ENCODE measurements around the gene ZNF134.
A peak's percentile ranks its signal among the peaks of the same experiment; 100 is the strongest.

The ZNF134 gene

DNA sequence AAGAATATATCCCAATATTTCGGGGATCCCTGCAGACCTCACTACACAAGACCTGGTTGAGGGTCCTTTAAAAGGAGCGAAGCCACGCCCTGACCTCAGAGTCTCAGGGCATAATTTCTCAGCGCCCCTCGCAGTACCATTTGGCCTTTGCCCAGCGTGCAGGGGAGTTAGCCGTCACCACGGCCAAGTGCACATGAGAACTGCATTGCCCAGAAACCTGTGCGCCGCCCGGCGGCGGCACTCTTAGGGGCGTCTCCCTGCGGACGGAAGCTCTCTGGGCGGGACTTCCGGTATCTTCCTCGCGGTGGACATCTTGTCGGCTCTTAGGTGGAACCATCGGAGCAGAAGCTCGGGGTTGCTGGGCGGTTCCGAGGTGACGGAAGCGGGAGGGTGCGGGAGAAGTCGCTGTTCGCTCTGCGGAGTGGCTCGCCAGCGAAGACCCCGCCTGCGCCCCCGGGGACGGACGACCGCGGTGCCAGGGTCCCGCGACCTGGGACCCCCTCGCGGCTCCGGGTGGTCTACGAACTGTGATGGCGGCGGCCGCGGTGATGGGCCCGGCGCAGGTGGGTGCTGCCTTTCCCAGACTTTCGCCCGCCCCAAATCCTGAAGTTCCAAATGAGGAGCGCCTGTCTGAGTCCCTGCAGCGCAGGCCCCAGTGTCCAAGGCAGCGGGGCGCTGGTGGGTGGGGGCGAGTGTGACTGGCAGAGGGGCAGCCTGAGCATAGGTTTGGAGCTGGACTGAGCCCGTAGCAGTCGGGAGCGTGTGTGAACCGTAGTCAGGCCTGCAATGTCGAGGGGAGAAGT, at the start of gene ZNF134:
Gene ZNF134, plus strand, starts transcription at position 302 of the 803 bp plus-strand sequence. CDS start 5,227 bp downstream, outside the sequence.
- Histone ChIP-seq H3K36me3 (ENCODE audit: control insufficient read depth, insufficient read depth, low read length) (peaks cover 24% of the 10 kb centered on the region), H3K4me1 (ENCODE audit: control insufficient read depth, insufficient read depth, low read length) (peaks cover 7% of the 10 kb centered on the region), H3K4me3 (ENCODE audit: low read length) (peak within 1 kb of the TSS; percentile 81), H3K9ac (ENCODE audit: low read length) (peak within 1 kb of the TSS; percentile 77), H3K27me3 (ENCODE audit: control insufficient read depth, insufficient read depth, low read length) (no peaks in the 10 kb centered on the region), H3K9me3 (ENCODE audit: control insufficient read depth, low read length) (peaks cover 42% of the 10 kb centered on the region)

DNA sequence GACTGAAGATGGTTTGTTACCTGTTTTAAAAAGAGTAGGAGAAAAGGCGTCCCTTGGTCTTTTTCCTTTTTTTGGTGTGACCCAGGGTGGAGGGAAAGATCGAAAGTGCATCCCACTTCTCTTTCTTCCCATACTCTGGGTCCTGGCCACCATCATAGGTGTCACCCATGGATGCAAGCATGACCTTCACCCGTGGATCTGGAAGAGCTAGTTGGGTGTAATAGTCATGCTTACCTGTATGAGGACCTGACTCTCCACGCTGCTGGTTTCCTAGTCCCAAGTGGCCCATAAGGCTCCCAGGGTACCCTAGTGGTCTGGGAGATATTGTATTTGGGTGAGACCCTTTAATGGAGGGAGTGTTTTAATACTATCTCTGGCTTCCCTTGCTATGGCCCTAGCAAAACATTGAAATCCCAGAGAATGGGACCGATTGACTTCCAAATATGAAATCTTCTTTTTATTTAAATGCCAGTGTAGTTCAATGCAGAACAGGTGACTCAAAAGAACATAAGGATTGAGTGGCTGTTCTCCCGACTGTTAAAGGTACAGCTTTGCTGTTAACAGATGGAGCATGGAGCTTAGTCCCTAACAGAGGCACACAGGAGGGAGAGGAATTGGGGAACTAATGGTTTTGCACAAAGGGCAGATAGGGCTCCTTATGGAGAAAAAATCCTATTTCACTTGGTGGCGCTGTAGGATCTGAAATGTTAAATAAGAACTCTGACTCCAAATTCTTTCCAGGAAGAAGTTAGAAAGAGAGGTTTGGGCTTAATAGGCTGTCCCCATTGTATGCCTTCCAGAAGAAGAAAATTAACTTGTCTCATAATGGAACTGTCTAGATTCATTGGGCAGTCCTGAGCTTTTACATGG, 47.4 kb upstream of the ZNF134 start:
- H3K36me3 ChIP-seq (ENCODE audit: control insufficient read depth, insufficient read depth, low read length), result peaks cover under 1% of the 10 kb centered on the region
- H3K9ac ChIP-seq (ENCODE audit: low read length), result no peak overlapping the region
- peaks cover 21% of the 10 kb centered on the region for H3K9me3 ChIP-seq (ENCODE audit: control insufficient read depth, low read length)
- H3K4me1 ChIP-seq (ENCODE audit: control insufficient read depth, insufficient read depth, low read length), result no peaks in the 10 kb centered on the region
- H3K4me3 ChIP-seq (ENCODE audit: low read length), result no peak overlapping the region
- H3K27me3 ChIP-seq (ENCODE audit: control insufficient read depth, insufficient read depth, low read length), result no peaks in the 10 kb centered on the region

DNA sequence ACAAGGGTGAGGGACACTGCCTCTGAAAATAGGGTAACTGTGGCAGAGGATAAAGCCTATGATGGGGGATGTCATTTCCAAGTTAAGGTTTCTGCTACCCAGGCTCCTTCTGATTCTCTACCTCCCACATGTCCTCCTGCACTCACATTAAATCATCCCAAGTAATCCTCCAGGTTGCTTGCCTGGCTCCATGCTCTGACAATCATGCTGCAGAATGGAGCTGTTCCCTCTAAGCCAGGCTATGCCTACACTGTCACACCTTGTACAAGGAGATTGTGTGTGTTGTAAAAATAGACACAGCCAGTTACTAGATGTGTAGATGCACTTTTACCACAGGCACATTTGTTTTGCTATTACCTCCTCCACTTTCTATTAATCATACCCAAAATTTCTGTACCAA, 43.3 kb upstream of the ZNF134 start:
- H3K36me3 ChIP-seq (ENCODE audit: control insufficient read depth, insufficient read depth, low read length), result peaks cover 14% of the 10 kb centered on the region
- H3K9ac ChIP-seq (ENCODE audit: low read length), result no peak overlapping the region
- H3K4me1 ChIP-seq (ENCODE audit: control insufficient read depth, insufficient read depth, low read length), result no peaks in the 10 kb centered on the region
- no peaks in the 10 kb centered on the region for H3K27me3 ChIP-seq (ENCODE audit: control insufficient read depth, insufficient read depth, low read length)
- H3K4me3 ChIP-seq (ENCODE audit: low read length), result no peak overlapping the region
- H3K9me3 ChIP-seq (ENCODE audit: control insufficient read depth, low read length), result peaks cover 59% of the 10 kb centered on the region

DNA sequence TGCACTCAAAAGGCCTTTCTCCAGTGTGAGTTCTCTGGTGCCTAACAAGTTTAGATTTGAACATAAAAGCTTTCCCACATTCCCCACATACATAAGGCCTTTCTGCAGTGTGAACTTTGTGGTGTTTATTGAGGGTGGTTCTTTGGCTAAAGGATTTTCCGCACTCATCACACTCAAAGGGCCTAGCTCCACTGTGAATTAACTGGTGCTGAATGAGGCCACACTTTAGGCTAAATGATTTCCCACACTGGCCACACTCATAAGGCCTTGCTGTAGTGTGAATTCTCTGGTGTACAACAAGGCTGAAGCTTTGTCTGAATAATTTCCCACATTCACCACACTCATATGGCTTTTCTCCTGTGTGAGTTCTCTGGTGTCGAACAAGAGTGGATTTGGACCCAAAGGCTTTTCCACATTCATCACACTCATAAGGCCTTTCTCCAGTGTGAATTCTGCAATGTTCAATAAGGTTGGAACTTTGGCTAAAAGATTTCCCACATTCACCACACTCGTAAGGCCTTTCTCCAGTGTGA, 41.6 kb upstream of the ZNF134 start:
- peaks cover under 1% of the 10 kb centered on the region for H3K4me1 ChIP-seq (ENCODE audit: control insufficient read depth, insufficient read depth, low read length)
- H3K27me3 ChIP-seq (ENCODE audit: control insufficient read depth, insufficient read depth, low read length), result no peaks in the 10 kb centered on the region
- peak overlapping the region; percentile 12 for H3K4me3 ChIP-seq (ENCODE audit: low read length)
- H3K36me3 ChIP-seq (ENCODE audit: control insufficient read depth, insufficient read depth, low read length), result peaks cover 14% of the 10 kb centered on the region
- no peak overlapping the region for H3K9ac ChIP-seq (ENCODE audit: low read length)
- peaks cover 54% of the 10 kb centered on the region for H3K9me3 ChIP-seq (ENCODE audit: control insufficient read depth, low read length)

DNA sequence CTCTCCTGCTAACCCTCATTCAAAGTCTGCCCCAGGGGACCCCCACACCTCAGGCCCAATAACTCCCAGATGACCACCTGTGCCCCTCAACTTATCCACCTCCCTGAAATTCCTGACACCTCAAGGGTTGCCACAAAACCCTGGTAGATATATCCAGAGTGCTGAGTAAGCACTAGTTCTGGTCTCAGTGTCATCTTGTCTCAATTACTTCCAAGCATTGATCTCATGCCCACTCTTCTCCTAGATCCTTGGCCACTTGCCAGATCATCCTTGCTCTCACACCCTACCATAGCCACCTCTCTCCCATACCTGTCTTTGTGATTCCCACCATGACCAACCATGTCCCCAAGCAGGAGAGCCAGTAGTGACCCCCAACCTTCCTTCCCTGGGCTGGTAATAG, 37.4 kb upstream of the ZNF134 start:
- Histone ChIP-seq H3K9me3 (ENCODE audit: control insufficient read depth, low read length) (peaks cover 42% of the 10 kb centered on the region), H3K4me1 (ENCODE audit: control insufficient read depth, insufficient read depth, low read length) (peaks cover 9% of the 10 kb centered on the region), H3K36me3 (ENCODE audit: control insufficient read depth, insufficient read depth, low read length) (peaks cover 13% of the 10 kb centered on the region), H3K27me3 (ENCODE audit: control insufficient read depth, insufficient read depth, low read length) (no peaks in the 10 kb centered on the region), H3K4me3 (ENCODE audit: low read length) (no peak overlapping the region), H3K9ac (ENCODE audit: low read length) (no peak overlapping the region)

DNA sequence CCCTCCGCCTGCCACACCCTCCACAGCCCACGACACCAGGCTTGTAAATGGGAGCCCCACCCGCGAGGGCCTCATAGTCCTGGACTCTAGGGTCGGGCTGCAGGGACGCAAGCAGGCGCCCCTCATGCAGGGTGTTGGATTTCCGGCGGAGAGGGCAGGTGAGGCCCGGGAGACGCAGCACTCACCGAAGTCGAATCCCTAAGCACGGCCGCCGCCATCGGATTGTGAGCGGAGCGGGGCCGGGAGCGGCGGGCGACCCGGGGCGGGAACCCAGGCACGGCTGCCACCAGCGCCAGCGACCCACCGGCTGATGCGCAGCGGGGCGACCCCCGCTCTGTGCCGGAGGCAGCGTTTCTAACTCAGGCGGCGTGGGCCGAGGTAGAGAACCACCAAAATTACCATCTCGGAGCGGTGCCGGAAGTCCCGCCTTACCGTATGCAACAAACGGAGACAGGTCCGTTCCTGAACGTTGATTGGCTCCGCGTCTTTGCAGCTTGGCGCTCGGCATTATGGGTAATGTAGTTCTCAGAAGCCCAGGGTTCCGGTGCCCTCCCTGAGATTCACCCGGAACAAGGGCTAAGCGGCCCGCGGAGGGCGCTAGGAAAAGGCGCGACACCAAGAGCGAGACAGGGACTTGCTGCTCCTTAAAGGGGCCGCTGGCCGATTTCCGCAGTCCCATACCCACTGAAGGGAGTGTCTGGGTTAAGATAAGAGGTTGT, 35.4 kb upstream of the ZNF134 start, which contains the start of gene ZNF416:
Gene ZNF416, minus strand, starts transcription at position 425 of the 719 bp plus-strand sequence. Its CDS starts 207 bp downstream, at position 218.
- no peaks in the 10 kb centered on the region for H3K36me3 ChIP-seq (ENCODE audit: control insufficient read depth, insufficient read depth, low read length)
- peaks cover 23% of the 10 kb centered on the region for H3K9me3 ChIP-seq (ENCODE audit: control insufficient read depth, low read length)
- H3K4me1 ChIP-seq (ENCODE audit: control insufficient read depth, insufficient read depth, low read length), result peaks cover 13% of the 10 kb centered on the region

DNA sequence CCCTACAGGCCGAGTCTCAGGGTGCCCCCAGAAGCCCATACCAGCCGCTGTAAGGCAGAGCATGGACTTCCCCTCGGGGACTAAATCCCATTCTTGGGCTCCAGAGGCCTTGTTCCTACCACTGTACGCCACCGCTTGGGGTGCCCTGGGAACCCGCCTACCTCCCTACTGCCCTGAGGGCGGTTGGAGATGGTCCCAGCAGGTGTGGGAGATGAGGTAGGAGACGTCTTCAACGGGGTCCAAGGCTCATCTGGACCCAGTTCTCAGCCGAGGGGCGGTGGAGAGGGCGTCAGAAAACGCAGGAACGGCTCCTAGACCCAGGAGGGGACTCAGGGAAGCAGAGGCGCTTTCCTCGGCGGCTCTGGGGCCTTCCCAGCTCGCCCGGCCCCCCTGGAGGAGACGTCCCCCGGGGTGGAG, 30.9 kb upstream of the ZNF134 start:
- Histone ChIP-seq H3K36me3 (ENCODE audit: control insufficient read depth, insufficient read depth, low read length) (no peaks in the 10 kb centered on the region), H3K27me3 (ENCODE audit: control insufficient read depth, insufficient read depth, low read length) (no peaks in the 10 kb centered on the region), H3K4me1 (ENCODE audit: control insufficient read depth, insufficient read depth, low read length) (peaks cover 7% of the 10 kb centered on the region), H3K9me3 (ENCODE audit: control insufficient read depth, low read length) (no peaks in the 10 kb centered on the region), H3K9ac (ENCODE audit: low read length) (no peak overlapping the region), H3K4me3 (ENCODE audit: low read length) (peak overlapping the region; percentile 40)

More for the DNA sequence above, 35.4 kb upstream of the ZNF134 start, which contains the start of gene ZNF416:
- no peaks in the 10 kb centered on the region for H3K27me3 ChIP-seq (ENCODE audit: control insufficient read depth, insufficient read depth, low read length)
- peak within 1 kb of the TSS; percentile 73 for H3K4me3 ChIP-seq (ENCODE audit: low read length)
- H3K9ac ChIP-seq (ENCODE audit: low read length), result peak within 1 kb of the TSS; percentile 82

DNA sequence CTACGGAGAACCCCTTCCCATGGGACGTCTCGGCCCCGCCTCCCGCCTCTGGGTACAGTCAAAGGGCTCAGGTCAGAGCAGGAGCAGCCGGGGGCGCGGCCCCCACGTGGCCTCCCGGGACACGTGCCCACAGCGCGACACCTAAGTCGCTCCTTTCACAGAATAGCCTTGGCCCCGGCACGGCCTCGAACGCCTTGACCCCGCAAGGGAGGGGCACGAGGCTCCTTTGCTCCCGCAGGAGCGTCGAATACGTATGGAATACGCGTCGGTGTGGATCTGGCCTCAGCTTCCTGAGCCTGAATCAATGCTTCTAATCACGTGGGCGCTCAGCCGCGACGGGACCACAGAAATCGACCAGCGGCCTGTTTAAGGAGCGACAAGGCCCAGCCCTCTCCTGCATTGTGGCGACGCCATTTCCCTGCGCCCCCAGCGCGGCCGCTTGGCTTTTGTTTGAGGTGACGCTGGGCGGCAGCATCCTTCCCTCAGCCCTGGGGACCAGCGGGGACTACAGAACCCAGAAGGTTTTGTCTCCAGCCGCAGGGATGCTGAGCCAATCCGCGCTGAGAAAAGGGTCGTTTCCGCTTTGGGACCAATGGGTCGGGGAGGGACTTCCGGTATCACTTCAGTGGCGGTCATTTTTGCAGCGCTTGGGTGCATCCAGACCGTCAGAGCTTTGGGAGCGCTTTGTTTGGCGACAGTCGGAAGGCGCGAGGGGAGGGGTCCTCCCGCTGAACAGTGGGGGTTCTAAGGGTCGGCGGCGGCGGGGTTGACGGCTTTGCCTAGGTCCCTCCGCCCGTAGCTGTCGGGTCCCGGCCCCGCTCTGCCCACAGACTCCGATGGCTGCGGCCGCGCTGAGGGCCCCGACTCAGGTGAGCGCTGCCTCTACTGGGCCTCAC, 30.3 kb upstream of the ZNF134 start, which contains the start of gene ZIK1:
Gene ZIK1, plus strand, starts transcription at position 625 of the 896 bp plus-strand sequence. Its CDS starts 212 bp downstream, at position 837.
- Histone ChIP-seq H3K36me3 (ENCODE audit: control insufficient read depth, insufficient read depth, low read length) (no peaks in the 10 kb centered on the region), H3K9ac (ENCODE audit: low read length) (peak within 1 kb of the TSS; percentile 42), H3K27me3 (ENCODE audit: control insufficient read depth, insufficient read depth, low read length) (no peaks in the 10 kb centered on the region), H3K4me1 (ENCODE audit: control insufficient read depth, insufficient read depth, low read length) (peaks cover 6% of the 10 kb centered on the region), H3K9me3 (ENCODE audit: control insufficient read depth, low read length) (no peaks in the 10 kb centered on the region), H3K4me3 (ENCODE audit: low read length) (peak within 1 kb of the TSS; percentile 40)

DNA sequence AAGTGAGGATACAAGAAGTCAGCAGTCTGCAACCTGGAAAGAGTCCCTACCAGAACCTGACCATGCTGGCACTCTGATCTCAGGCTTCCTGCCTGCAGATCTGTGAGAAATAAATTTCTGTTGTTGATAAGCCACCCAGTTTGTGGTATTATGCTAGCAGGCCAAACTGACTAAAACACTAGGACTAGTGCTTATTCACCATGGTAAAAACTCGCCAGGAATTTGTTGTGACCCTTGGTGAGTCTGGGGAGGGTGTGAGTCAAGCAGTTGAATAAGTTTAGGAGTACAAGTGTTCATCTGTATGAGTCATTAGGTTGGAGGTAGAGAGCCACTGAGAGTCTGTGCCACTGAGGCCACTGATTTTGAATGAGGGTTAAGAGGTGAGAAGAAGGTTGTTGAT, 26.5 kb upstream of the ZNF134 start:
- Histone ChIP-seq H3K9ac (ENCODE audit: low read length) (no peak overlapping the region), H3K9me3 (ENCODE audit: control insufficient read depth, low read length) (peaks cover 13% of the 10 kb centered on the region)

DNA sequence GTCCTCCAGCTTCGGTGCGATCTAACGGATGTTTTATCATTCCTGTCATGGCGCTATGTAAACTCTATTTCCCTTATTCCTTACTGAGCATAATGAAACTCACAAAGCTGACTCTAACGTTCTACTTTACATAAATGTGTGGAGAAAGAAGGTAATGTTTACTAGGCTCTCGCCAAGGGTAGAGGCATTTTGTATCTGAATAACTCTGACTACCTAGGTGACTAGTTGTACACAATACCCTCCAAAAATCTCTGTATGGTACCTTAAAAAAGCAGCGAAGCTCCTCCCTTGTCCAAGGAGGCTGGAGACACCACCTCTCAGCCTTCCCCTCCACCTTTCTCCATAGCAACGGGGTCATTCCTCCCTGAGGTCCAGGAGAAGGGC, 14.7 kb upstream of the ZNF134 start:
- H3K9ac ChIP-seq (ENCODE audit: low read length), result peak overlapping the region; percentile 60
- peaks cover 11% of the 10 kb centered on the region for H3K4me1 ChIP-seq (ENCODE audit: control insufficient read depth, insufficient read depth, low read length)
- H3K36me3 ChIP-seq (ENCODE audit: control insufficient read depth, insufficient read depth, low read length), result no peaks in the 10 kb centered on the region
- H3K4me3 ChIP-seq (ENCODE audit: low read length), result peak overlapping the region; percentile 20
- H3K27me3 ChIP-seq (ENCODE audit: control insufficient read depth, insufficient read depth, low read length), result no peaks in the 10 kb centered on the region
- H3K9me3 ChIP-seq (ENCODE audit: control insufficient read depth, low read length), result no peaks in the 10 kb centered on the region

More for the DNA sequence above, 26.5 kb upstream of the ZNF134 start:
- Histone ChIP-seq H3K4me3 (ENCODE audit: low read length) (no peak overlapping the region), H3K27me3 (ENCODE audit: control insufficient read depth, insufficient read depth, low read length) (no peaks in the 10 kb centered on the region), H3K4me1 (ENCODE audit: control insufficient read depth, insufficient read depth, low read length) (peaks cover 6% of the 10 kb centered on the region), H3K36me3 (ENCODE audit: control insufficient read depth, insufficient read depth, low read length) (no peaks in the 10 kb centered on the region)
